T-helper 22 cell (primary cell): ENCODE measurements around the gene CDR2.
"Not testable (repeated sequence)": the region's sequence is repeated elsewhere in the genome, so short reads cannot be mapped to it uniquely, and the experiment has no call there.

Source experiments
- DNase-seq: peaks from one replicate; pipeline ENCODE4 v3.0.0-alpha.2; 2020; ENCODE audit warnings: low read depth

CDR2 gene

DNA sequence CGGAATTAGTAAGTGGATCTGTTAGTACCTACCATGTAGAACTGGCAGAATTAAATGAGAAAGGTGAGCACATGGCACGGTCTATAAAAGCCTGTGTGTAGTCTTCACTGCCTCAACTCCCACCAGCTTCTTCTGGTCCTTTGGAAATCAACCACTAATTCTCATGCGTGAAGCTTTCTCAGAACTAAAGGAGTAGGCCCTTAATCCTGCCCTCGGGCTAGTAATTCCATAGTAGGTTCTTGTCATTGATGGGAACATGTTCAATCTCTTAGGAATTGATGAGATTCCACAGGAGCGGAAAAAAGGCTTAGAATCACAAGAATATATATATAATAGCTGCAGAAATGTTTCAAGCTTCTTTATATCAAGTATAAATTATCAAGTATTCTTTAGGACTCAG lies 21.7 kb downstream of the CDR2 start:
- DNase-seq, result no peak

DNA sequence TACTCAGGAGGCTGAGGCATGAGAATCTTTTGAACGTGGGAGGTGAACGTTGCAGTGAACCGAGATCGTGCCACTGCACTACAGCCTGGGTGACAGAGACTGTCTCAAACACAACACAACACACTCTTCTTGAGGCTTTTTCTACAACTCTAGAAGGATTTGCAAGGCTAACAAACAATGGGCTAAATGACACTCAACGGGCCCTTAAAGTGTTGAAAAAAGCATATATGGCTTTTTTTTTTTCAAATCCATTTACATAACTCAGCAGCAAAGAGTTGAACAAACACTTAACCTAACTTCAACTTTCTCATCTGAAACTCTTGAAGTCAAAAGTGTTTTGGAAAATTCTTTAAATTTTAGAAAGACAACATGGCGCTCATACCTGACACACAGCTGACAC lies 22.3 kb downstream of the CDR2 start:
- no peak for DNase-seq

DNA sequence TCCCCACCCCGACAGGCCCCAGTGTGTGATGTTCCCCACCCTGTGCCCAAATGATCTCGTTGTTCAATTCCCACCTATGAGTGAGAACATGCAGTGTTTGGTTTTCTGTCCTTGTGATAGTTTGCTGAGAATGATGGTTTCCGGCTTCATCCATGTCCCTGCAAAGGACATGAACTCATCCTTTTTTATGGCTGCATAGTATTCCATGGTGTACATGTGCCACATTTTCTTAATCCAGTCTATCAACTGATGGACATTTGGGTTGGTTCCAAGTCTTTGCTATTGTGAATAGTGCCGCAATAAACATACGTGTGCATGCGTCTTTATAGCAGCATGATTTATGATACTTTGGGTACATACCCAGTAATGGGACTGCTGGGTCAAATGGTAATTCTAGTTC lies 23.4 kb downstream of the CDR2 start:
- DNase-seq, result not testable (repeated sequence)

DNA sequence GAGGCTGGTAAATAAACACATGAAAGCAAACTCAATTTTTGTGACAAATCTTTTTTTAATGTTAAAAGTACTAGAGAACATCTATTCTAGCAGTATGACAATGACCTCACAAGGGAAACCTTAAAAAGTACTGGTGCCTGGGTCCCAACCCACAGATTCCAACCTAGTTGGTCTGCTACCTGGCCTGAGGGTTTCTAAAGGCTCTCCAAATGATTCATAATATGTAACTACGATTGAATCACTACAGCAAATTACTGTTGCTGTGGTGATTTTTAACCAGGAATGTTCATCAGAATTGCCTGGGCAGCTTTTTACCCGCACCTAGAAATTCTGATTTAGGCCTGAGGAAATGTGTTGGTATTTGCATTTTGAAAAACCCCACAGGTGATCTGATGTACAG lies 26.1 kb downstream of the CDR2 start:
- DNase-seq, result no peak

DNA sequence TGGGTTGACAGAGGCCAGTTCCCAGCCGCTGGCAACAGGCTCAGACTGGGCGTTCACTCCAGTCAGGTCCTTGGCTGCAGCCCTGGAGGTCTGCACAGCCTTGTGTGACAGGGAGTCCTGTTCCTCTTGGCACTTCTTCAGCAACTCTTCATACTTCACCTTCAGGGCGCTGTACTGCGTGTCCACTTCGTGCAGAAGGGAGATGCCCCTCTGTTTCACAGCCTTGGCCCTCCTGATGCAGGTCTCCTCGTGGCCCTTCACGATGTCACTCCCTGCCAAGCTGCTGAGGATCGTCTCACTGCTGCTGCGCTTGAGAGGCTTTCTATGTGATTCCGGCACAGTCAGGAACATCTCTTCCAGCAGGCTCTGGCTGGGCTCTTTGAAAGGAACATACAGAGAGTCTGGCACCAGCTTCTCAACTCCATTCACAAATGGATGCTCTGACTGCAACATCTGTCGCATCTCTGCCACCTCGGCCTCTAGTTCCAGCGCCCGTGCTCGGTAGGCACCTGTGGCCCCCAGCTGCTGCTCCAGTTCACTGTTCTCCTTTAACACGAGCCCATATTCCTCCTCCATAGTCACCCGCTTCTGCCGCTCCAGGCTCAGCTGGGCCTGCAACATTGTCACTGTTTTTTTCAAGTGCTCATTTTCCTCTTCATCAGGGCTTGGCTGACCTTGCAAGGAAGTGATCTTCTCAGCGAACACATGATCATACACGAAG lies 27.2 kb downstream of the CDR2 start:
- DNase-seq, result no peak

DNA sequence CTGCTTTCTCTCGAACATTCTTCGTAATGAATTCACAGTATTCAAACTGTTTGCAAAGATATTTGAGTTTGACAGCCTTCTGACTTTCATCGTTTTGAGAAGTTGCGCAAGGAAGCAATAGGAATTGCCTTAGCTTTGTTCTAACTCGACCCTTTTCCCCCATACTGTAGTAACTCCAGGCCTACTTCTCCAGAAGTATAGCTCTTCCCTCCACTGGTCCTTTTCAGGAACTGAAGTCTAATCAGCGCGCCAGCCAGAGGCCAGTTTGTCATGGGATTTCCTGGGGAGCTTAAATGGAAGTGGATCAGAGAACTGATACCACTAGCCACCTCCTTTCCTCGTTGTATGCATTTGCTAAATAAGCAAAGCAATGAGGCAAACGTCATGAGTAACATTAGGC lies 27.9 kb downstream of the CDR2 start:
- DNase-seq, result no peak

DNA sequence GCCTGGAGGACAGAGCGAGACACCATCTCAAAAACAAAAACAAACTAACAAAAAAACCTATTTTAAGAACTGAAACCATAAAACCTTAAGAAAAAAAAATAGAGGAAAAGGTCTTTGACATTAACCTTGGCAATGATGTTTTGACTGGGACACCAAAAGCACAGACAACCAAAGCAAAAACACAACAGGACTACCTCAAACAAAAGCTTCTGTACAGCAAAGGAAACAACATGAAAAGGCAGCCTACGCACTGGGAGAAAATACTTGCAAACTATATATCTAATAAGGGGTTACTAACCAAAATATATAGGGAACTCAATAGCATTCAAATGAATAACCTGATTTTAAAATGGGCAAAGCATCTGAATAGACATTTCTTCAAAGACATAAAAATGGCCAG lies 32.3 kb downstream of the CDR2 start:
- no peak for DNase-seq

- DNase-seq, result no peak
These were observed 33.5 kb downstream of the CDR2 start for GRCh38 chr16:22340945-22341344.

- DNase-seq, result no peak
These were observed 36.4 kb downstream of the CDR2 start for GRCh38 chr16:22337849-22338635.

DNA sequence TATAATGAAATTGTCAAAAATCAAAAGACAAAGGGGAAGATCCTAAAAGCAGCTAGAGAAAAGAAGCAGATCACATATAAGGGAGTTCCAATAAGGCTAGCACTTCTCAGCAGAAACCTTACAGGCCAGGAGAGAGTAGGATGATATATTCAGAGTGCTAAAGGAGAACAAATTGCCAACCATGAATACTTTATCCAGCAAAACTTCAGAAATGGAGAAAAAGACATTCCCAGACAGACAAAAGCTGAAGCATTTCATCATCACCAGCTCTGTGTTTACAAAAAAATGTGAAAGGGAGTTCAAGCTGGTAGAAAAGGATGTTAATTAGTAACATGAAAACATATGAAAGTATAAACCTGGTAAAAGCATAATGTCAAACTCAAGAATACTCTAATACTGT lies 37.4 kb downstream of the CDR2 start:
- DNase-seq, result no peak

DNA sequence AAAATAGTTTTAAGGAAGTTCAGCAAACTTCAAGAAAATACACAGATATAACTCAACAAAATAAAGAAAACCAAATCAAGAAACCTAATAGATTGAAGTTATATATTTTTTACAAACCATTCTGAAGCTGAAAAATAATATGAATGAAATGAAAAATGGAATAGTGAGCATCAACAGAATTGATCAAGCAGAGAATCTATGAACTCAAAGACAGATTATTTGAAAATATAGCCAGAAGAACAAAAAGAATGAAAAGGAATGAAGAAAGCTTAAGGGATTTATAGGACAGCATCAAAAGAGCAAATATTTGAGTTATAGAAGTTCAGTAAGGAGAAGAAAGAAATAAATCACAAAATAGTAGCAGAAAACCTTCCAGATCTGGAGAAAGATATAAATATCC lies 37.8 kb downstream of the CDR2 start:
- no peak for DNase-seq

- DNase-seq, result no peak
These were observed 38.7 kb downstream of the CDR2 start for GRCh38 chr16:22335668-22336246.

- no peak for DNase-seq
These were observed 40.9 kb downstream of the CDR2 start for GRCh38 chr16:22333457-22333994.

DNA sequence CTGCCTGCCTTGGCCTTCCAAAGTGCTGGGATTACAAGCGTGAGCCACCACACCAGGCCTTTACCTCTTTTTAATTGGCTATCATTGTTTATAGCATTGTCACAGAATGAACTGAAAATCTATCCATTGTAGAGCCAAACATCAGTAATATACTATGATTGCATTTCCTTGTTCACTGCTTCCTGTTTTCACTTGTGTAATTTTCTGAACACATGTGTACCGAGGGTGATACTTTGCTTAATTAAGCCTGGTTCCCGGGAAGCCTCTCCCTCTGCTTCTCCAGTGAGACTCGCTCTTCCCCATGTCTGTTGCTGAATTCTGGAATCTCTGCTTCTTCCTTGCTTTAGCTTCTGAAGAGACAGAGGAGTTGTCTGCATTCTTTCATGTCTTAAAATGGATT lies 44.1 kb downstream of the CDR2 start:
- DNase-seq, result no peak

- no peak for DNase-seq
These were observed 45.2 kb downstream of the CDR2 start for GRCh38 chr16:22329199-22329695.

DNA sequence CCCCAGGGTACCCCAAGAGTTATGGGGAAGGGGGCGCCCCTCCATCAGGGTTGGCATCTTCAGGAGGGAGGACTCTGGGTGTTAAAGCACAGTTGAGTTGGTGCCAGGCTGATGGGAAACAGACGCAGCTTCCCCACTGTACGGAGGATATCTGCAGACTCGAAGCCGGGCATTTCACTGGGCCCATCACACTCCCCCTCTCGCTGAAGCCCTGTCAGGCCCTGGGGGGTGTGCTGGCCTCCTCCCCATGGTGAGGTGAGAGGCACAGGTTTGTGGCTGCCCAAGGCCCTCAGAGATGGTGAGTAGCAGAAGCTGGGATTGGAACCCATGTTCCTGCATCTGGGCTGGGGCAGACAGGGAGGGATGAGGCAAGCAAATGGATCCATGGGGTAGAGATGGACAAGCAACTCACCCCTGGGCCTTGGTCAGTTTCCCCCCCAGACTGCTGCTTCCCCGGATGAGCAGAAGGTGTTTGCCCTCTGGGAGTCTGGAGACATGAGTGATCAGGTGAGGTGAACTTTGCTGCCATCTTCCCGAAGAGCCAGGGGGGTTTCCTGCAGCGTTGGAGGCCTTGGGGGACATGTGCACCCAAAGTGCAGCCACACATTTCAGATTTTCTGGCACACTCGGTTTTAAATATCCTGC lies 46.2 kb downstream of the CDR2 start:
- no peak for DNase-seq

DNA sequence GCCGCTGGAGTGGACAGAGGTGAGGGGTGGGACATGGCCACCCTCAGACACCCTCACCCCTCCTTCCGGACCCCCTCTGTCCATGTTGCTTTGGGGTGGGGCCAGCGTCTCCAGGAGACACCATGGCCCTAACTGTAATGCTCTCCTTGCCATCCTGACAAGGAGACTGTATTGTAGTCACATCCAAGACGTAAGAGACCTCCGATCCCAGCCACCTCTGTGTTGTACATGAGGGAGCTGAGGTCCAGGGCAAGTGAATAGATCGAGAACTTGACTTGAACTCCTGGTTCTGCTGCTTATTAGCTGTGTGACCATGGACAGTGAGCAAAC lies 47.0 kb downstream of the CDR2 start:
- no peak for DNase-seq

- no peak for DNase-seq
These were observed 47.5 kb downstream of the CDR2 start for GRCh38 chr16:22326771-22327445.

DNA sequence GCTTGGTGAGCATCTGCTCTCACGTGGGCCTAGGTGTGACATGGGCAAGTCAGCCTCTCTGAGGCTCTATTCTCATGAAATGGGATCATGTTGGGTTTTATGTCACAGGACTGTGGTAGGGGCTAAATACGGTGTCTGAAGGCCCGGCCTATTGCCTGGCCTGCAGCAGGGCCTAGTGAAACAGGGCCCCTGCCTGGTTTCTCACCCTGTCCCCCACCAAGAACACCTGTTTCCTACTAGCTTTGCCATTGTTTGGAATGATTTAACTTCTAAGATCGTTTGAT lies 48.1 kb downstream of the CDR2 start:
- no peak for DNase-seq

- DNase-seq, result no peak
These were observed 48.6 kb downstream of the CDR2 start for GRCh38 chr16:22325598-22326368.

- DNase-seq, result no peak
These were observed 49.4 kb downstream of the CDR2 start for GRCh38 chr16:22324787-22325597.
